Body of pancreas (tissue), 4 donors: ENCODE data around the gene ZNF652.

Source experiments
- CTCF ChIP-seq, 7 experiments: fragments of 450-650 bp in 4 of 7; fragments of 200-600 bp in 3 of 7; sonication (generic) in 3 of 7; IDR thresholded peaks; one replicate each; pipeline ENCODE4 v1.5.1; 2016 to 2019; ENCODE audit warnings: antibody characterized with exemption in 7 of 7
- POLR2A ChIP-seq, 3 donors: fragments of 450-650 bp; IDR thresholded peaks; one replicate each; pipeline ENCODE4 v1.6.1; 2016; ENCODE audit warnings: antibody characterized with exemption in 3 of 3, mild to moderate bottlenecking in 2 of 3

DNA sequence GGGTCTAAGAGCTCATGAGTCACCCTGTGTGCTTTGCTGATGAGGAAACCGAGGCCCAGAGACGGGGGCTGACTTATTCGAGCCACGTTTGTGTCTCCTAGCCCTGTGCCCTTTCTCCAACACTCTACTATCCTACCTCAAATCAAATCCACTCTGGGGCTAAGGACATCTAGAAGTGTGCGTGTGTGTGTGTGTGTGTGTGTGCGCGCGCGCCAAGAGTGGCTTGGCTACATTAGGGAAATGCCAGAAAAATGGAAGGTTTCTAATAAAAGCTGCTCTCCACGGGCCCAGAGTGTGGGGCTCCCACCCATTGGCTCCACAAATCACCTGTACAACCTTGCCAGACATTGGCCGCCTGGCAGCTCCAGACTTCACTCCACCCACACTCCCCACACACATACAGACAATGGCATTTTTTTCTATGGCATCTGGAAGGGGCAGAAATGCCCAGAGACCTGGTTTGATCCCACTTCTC is 101.2 kb downstream of the ZNF652 start:
- no peak for TF ChIP-seq CTCF (IDR thresholded peaks at IDR 0.05)
- no peak for TF ChIP-seq POLR2A (IDR thresholded peaks at IDR 0.05)
